CD14-positive monocyte (primary cell): Measurements from ENCODE around the gene TAF4. TPM values are rescaled to one million over a fixed set of nuclear protein-coding genes. Genes with fewer than 3 reads are reported as not detected.

Experiments used
- DNase-seq, 3 donors: peaks; one replicate each; pipeline ENCODE4 v3.0.0-alpha.2; 2011 to 2022
- H2AFZ ChIP-seq: 2 replicates; pipeline ENCODE4 v1.6.0; 2012; ENCODE audit warnings: mild to moderate bottlenecking, low read depth, low read length, inconsistent platforms; ENCODE audit not compliant: insufficient read depth, poor library complexity, severe bottlenecking
- H3K27ac ChIP-seq, 2 donors: 1 replicate in 1 of 2; 2 replicates in 1 of 2; pipeline ENCODE4 v1.5.1; 2012 to 2013; ENCODE audit warnings: low read length in 2 of 2, control low read depth in 1 of 2, inconsistent platforms in 1 of 2, low read depth in 1 of 2, mild to moderate bottlenecking in 1 of 2
- H3K27me3 ChIP-seq, 2 donors: one replicate each; pipeline versions ENCODE4 v1.6.0 to v1.6.1; 2011 to 2013; ENCODE audit warnings: low read length in 2 of 2; ENCODE audit not compliant: control insufficient read depth in 2 of 2, insufficient read depth in 2 of 2
- H3K36me3 ChIP-seq, 2 donors: replicated peaks in 1 of 2; 1 replicate in 1 of 2; 2 replicates in 1 of 2; pipeline versions ENCODE4 v1.5.1 to v1.6.1; 2012 to 2013; ENCODE audit warnings: low read length in 2 of 2, control low read depth in 1 of 2, inconsistent platforms in 1 of 2, mild to moderate bottlenecking in 1 of 2; ENCODE audit not compliant: insufficient read depth in 2 of 2, control insufficient read depth in 1 of 2
- H3K4me1 ChIP-seq, 2 donors: 1 replicate in 1 of 2; 2 replicates in 1 of 2; pipeline versions ENCODE4 v1.5.1 to v1.6.1; 2012 to 2013; ENCODE audit warnings: low read length in 2 of 2, control low read depth in 1 of 2, inconsistent platforms in 1 of 2, mild to moderate bottlenecking in 1 of 2, moderate library complexity in 1 of 2; ENCODE audit not compliant: insufficient read depth in 2 of 2, control insufficient read depth in 1 of 2
- H3K4me2 ChIP-seq: replicated peaks from 2 replicates; pipeline ENCODE3; 2012; ENCODE audit warnings: low read length, moderate library complexity, mild to moderate bottlenecking; ENCODE audit not compliant: poor library complexity, severe bottlenecking; ENCODE audit errors: extremely low read depth
- H3K4me3 ChIP-seq, 3 experiments: fragments of 200-600 bp in 1 of 3; sonication (generic) in 1 of 3; replicated peaks in 1 of 3; 1 replicate in 2 of 3; 2 replicates in 1 of 3; pipeline ENCODE4 v1.5.1; 2011 to 2013; ENCODE audit warnings: low read length in 3 of 3, mild to moderate bottlenecking in 3 of 3, control low read depth in 2 of 3, low read depth in 2 of 3, inconsistent platforms in 1 of 3, moderate library complexity in 1 of 3
- H3K79me2 ChIP-seq: 2 replicates; pipeline ENCODE4 v1.6.0; 2012; ENCODE audit warnings: mild to moderate bottlenecking, control low read depth, inconsistent platforms, low read length, moderate library complexity; ENCODE audit not compliant: insufficient read depth
- H3K9ac ChIP-seq: 2 replicates; pipeline ENCODE4 v1.6.0; 2017; ENCODE audit warnings: low read length, mild to moderate bottlenecking; ENCODE audit not compliant: insufficient read depth, poor library complexity, severe bottlenecking
- H3K9me3 ChIP-seq, 2 donors: replicated peaks in 1 of 2; 1 replicate in 1 of 2; 2 replicates in 1 of 2; pipeline versions ENCODE4 v1.5.1 to v1.6.1; 2012 to 2013; ENCODE audit warnings: low read length in 2 of 2, control low read depth in 1 of 2; ENCODE audit not compliant: control insufficient read depth in 1 of 2, insufficient read depth in 1 of 2
- H4K20me1 ChIP-seq: 2 replicates; pipeline ENCODE4 v1.6.0; 2012; ENCODE audit warnings: mild to moderate bottlenecking, low read length, control low read depth, moderate library complexity; ENCODE audit not compliant: insufficient read depth
- H3K27ac Mint-ChIP-seq, 7 donors: one replicate each; pipeline ENCODE4 v1.8.0; 2020; ENCODE audit warnings: mild to moderate bottlenecking in 7 of 7, mixed read lengths in 7 of 7, moderate library complexity in 6 of 7, inconsistent platforms in 2 of 7
- H3K27me3 Mint-ChIP-seq, 3 donors: one replicate each; pipeline ENCODE4 v1.8.0; 2021 to 2022; ENCODE audit warnings: low read depth in 3 of 3, mild to moderate bottlenecking in 3 of 3, mixed read lengths in 3 of 3, moderate library complexity in 3 of 3, inconsistent platforms in 1 of 3
- H3K36me3 Mint-ChIP-seq, 2 donors: one replicate each; pipeline ENCODE4 v1.8.0; 2020; ENCODE audit warnings: mixed read lengths in 2 of 2, inconsistent platforms in 1 of 2, mild to moderate bottlenecking in 1 of 2
- H3K4me1 Mint-ChIP-seq: one replicate; pipeline ENCODE4 v1.8.0; 2020; ENCODE audit warnings: mild to moderate bottlenecking, mixed read lengths
- H3K4me3 Mint-ChIP-seq, 2 donors: one replicate each; pipeline ENCODE4 v1.8.0; 2020; ENCODE audit warnings: mild to moderate bottlenecking in 2 of 2, mixed read lengths in 2 of 2, moderate library complexity in 1 of 2
- H3K9me3 Mint-ChIP-seq, 7 donors: one replicate each; pipeline ENCODE4 v1.8.0; 2020 to 2022; ENCODE audit warnings: mixed read lengths in 7 of 7, mild to moderate bottlenecking in 6 of 7, moderate library complexity in 6 of 7, inconsistent platforms in 2 of 7
- WGBS: methylation state at CpG from one replicate; pipeline ENCODE4 v1.1.5; 2013; ENCODE audit warnings: missing lambda C conversion rate; ENCODE audit not compliant: insufficient coverage; 5-methylcytosine and 5-hydroxymethylcytosine counted together
- intact Hi-C, 2 donors: fragments of 100-400 bp; cut with micrococcal nuclease; formaldehyde crosslinking; loops; one replicate each; pipeline versions ENCODE4 v1.15.0 to v1.15.1; 2023
- polyA plus RNA-seq, 3 donors: library from polyadenylated mRNA; depleted of rRNA in 1 of 3; unstranded in 2 of 3; stranded (reverse) in 1 of 3; fragments of 300-500 nt in 2 of 3; fragments of >200 nt in 1 of 3; fragmentation: Illumina TruSeq in 2 of 3; gene quantifications; 1 replicate in 2 of 3; 2 replicates in 1 of 3; pipeline ENCODE4 v1.2.3, GENCODE V29; 2012 to 2021
- TF ChIP-seq, protein P1 (sequence below): fragments of 200-600 bp; IDR thresholded peaks from one replicate; pipeline ENCODE4 v1.8.0; 2022; ENCODE audit warnings: antibody characterized with exemption, mild to moderate bottlenecking

TAF4 gene
- polyA plus RNA-seq, 3 donors, result 0.48 to 14.9 (median 0.99) TPM

DNA sequence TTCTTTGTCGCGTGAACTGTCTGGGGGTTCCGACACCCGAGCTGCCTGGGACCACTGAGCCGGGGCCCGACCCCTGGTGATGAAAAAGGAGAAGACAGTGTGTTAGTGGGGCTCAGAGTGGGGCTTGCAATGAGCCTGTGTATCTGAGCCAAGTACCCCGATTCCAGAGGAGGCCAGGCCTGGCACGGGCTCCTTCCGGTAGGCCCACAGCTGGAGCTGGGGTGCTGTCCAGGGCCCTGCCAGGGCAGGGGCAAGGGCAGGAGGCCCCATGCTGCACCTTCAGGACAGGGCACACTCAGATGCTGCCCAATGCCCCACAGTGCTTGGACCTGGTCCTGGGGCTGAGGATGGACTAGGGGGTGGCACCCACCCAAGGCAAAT lies 89.4 kb downstream of the TAF4 start:
- no peak overlapping the region for H3K4me2 ChIP-seq
- peaks cover 16 to 66% of the 10 kb centered on the region in 2 donors for H3K9me3 ChIP-seq
- no peaks in the 10 kb centered on the region for H3K27me3 Mint-ChIP-seq
- DNase-seq, result no peak
- peaks cover 5% of the 10 kb centered on the region for H3K4me1 Mint-ChIP-seq
- no peaks in the 10 kb centered on the region for H3K27me3 ChIP-seq
- intact Hi-C loops, result no loop called here
- TF ChIP-seq, protein P1, sequence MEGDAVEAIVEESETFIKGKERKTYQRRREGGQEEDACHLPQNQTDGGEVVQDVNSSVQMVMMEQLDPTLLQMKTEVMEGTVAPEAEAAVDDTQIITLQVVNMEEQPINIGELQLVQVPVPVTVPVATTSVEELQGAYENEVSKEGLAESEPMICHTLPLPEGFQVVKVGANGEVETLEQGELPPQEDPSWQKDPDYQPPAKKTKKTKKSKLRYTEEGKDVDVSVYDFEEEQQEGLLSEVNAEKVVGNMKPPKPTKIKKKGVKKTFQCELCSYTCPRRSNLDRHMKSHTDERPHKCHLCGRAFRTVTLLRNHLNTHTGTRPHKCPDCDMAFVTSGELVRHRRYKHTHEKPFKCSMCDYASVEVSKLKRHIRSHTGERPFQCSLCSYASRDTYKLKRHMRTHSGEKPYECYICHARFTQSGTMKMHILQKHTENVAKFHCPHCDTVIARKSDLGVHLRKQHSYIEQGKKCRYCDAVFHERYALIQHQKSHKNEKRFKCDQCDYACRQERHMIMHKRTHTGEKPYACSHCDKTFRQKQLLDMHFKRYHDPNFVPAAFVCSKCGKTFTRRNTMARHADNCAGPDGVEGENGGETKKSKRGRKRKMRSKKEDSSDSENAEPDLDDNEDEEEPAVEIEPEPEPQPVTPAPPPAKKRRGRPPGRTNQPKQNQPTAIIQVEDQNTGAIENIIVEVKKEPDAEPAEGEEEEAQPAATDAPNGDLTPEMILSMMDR, result no peak
- H3K4me3 ChIP-seq, result no peak overlapping the region
- H3K27ac Mint-ChIP-seq, result peak overlapping the region in 1 of 7 donors; percentile 68
- peaks cover 54 to 79% of the 10 kb centered on the region in 2 donors for H3K36me3 Mint-ChIP-seq
- no peak overlapping the region for H3K27ac ChIP-seq
- no peak overlapping the region for H3K9ac ChIP-seq
- no peak overlapping the region for H3K4me3 Mint-ChIP-seq
- no peaks in the 10 kb centered on the region for H3K79me2 ChIP-seq
- H2AFZ ChIP-seq, result no peak overlapping the region
- 98% methylated on average over 9 of the region's 9 CpGs for WGBS
- peaks cover 51 to 82% of the 10 kb centered on the region in 2 donors for H3K36me3 ChIP-seq
- H3K4me1 ChIP-seq, result peaks cover 0 to 4% of the 10 kb centered on the region in 2 donors
- peaks cover 7% of the 10 kb centered on the region for H4K20me1 ChIP-seq
- peaks cover 10 to 31% (median 17%) of the 10 kb centered on the region in 7 donors for H3K9me3 Mint-ChIP-seq

DNA sequence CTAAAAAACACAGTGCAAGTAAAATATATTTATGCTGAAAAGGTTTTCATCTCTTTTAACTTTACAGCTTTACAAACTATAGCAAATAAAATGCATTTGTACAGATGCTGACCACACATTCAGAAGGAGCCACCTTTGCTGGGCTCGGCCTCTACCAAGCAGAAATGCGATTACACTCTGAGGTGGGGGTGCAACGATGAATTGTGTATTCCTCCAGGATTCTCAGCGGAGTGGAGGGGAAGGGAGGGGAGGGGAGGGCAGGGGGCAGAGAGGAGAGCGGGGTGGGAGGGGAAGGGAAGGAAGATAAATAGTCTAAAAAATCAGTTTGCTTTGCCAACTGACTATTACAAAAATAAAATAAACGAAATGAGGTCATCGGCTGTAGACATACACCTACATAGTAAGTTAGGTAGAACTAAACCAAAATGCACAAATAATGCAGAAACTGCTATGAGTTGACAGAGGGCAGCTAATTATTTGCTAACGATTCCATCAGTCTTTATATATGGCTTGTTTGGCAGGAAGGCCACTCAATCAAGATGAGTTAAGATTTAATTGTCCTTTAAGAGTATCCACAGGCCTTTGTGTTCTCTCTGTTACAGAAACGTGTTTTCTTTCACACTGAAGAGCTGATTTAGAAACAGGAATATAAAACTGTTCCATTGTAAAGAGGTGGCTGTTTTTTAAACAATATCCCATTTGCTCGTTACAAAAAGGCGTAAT lies 90.1 kb downstream of the TAF4 start:
- Histone ChIP-seq H3K4me2 (no peak overlapping the region), H3K4me1 (no peaks in the 10 kb centered on the region), H3K9me3 (peaks cover 16 to 63% of the 10 kb centered on the region in 2 donors), H3K27me3 (no peaks in the 10 kb centered on the region), H2AFZ (no peak overlapping the region), H3K79me2 (no peaks in the 10 kb centered on the region), H3K9ac (no peak overlapping the region), H4K20me1 (peaks cover 2% of the 10 kb centered on the region), H3K4me3 (no peak overlapping the region), H3K27ac (no peak overlapping the region), H3K36me3 (peaks cover 51 to 77% of the 10 kb centered on the region in 2 donors)
- 96% methylated on average over 4 of the region's 11 CpGs for WGBS
- Mint-ChIP-seq H3K4me3 (no peak overlapping the region), H3K27ac (no peak overlapping the region), H3K27me3 (no peaks in the 10 kb centered on the region), H3K9me3 (peaks cover 10 to 31% (median 17%) of the 10 kb centered on the region in 7 donors), H3K36me3 (peaks cover 51 to 72% of the 10 kb centered on the region in 2 donors), H3K4me1 (no peaks in the 10 kb centered on the region)
- DNase-seq, result no peak
- intact Hi-C loops, result no loop called here
- TF ChIP-seq, protein P1, result no peak
